Measurements from ENCODE around the gene ADGRF4.

DNA sequence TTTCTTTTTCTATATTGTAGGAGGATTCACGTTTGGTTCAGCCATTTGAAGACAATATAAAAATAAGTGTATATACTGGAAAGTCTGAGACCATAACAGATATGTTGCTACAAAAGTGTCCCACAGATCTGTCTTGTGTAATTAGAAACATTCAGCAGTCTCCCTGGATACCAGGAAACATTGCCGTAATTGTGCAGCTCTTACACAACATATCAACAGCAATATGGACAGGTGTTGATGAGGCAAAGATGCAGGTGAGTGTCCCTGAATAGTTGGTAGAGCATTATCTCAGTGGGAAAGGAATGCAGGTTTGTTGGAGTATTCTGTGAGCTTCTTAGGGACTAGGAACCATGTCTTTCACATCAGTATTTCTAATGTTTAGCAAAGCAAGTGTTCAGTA, 18.3 kb upstream of the ADGRF4 start:
- TF ChIP-seq FOXK2 (IDR thresholded peaks at IDR 0.05) (no peak), SUZ12 (IDR thresholded peaks at IDR 0.05) (no peak), PKNOX1 (IDR thresholded peaks at IDR 0.05) (no peak), ELF4 (IDR thresholded peaks at IDR 0.05) (no peak), BHLHE40 (IDR thresholded peaks at IDR 0.05; ENCODE audit: borderline replicate concordance) (no peak), FOXA1 (IDR thresholded peaks at IDR 0.05) (no peak), SP1 (IDR thresholded peaks at IDR 0.05) (no peak), FOXM1 (IDR thresholded peaks at IDR 0.05; ENCODE audit: borderline replicate concordance) (no peak), TARDBP (IDR thresholded peaks at IDR 0.05) (no peak)

All from HEK293T (cell line).